ENCODE measurements around the gene LAIR1.

- TF ChIP-seq POLR2A (IDR thresholded peaks at IDR 0.05) (no peak), CTCF (IDR thresholded peaks at IDR 0.05 in 4 of 5, conservative IDR thresholded peaks at IDR 0.05 in 1 of 5) (no peak)
Observed at GRCh38 chr19:54319049-54319448, 45.7 kb downstream of the LAIR1 start.
